HG03575 (cell line): Measurements from ENCODE around the gene ACSS3.
"Not testable (repeated sequence)": the region's sequence is repeated elsewhere in the genome, so short reads cannot be mapped to it uniquely, and the experiment has no call there.

ENCODE experiments used
- ATAC-seq: cut with Tn5 transposase; IDR thresholded peaks from one replicate; pipeline ENCODE4 v1.9.1; 2021; ENCODE audit not compliant: unreplicated experiment, insufficient number of reproducible peaks, low FRiP score; ENCODE audit errors: extremely low read depth

The ACSS3 gene

DNA sequence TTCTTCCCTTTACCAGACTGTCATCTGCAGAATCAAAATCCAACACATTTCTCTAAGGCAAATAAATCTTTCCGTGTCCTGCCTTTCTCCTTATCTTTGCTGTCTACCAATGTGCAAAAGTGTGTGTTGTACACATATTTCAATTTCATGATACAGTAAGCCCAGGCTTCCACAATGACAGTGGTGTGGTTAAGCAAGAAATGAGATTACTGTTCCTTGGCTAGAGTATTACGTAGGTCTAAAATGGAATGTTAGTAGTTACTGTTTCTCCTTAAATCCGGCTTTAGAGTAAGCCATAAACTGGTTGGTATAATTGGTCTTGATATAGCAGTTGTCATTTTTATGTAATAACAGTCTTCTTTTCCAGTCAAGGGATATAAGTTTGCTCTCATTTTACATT, 82.0 kb downstream of the ACSS3 start:
- ATAC-seq: no peak

DNA sequence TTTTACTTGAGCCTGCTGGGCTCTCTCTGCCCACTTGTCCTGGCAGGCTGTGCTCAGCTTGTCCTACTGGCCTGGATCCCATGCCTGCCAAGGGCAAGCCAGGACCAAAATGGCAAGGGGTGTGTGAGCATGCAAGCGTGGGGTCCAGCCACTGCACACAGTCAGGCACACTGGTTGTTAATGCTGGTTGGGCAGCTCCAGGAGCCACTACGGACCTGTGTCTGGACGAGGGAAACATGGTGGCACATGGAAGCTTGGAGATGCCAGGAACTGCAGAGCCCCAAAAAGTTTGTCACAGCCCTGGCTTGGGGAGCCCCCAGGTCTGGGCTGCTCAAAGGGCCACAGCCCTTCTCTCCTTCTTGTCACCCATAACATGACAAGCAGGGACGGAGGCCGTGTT, 83.8 kb downstream of the ACSS3 start:
- no peak for ATAC-seq

GRCh38 chr12:81162391-81163136, 84.7 kb downstream of the ACSS3 start:
- ATAC-seq: no peak

- no peak for ATAC-seq
Measured at GRCh38 chr12:81164827-81165226, 86.9 kb downstream of the ACSS3 start.

DNA sequence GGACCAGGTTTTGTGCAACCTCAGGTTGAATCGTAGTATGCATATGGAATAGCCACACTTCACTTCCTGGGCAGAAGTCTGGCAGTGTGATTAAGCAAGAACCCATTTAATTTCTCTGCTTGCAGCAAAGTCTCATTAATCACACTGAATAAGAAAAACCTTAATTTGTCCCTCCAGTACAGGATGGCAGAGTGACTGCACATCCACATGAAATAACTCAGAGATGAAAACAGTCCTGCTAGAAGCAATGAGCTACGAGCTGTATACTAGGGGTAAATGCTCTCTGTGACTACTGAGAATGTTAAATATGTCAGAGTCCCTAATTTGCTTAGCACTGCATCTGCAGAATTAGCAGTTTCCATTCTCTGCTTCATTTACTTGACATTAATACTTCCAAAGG, 88.9 kb downstream of the ACSS3 start:
- ATAC-seq: no peak

GRCh38 chr12:81167694-81168093, 89.8 kb downstream of the ACSS3 start:
- no peak for ATAC-seq

- no peak for ATAC-seq
Measured at GRCh38 chr12:81168445-81168844, 90.6 kb downstream of the ACSS3 start.

DNA sequence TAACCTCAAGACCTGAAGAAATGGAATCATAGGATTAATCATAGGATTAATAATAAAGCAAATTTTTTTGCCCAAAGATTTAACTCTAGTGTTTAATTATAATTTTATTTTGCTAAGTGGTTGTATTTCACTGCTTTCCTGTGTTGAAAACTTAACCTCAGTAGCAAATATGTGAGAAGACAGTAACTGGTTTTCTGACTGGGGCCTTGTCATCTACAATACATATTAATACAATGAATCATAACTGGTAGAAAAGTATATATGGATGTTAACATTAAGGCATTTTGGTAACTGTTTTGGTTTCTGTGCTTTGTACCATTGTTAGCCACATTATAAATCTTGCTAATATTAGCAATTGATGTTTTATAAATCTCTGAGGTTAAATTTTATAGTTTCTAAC, 92.2 kb downstream of the ACSS3 start:
- no peak for ATAC-seq

DNA sequence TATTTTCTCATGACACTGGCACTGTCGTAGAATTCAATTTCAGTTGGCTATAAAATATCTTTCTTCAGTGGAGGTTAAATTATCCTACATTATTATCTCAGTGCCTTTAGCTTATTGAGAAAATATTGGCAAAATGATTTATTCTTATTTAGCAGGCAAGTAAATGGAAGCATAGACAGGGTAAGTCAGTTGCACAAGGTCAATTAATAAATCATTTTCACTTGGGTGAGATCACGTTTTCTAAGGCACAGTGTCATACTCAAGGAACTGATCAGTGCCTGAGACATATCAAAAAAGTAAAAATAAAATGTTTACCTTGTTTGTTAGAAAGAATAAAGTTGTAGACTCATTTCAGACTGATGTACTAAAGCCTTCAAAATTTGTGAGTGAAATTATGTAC, 95.0 kb downstream of the ACSS3 start:
- no peak for ATAC-seq

- ATAC-seq: no peak
Measured at GRCh38 chr12:81174664-81175063, 96.8 kb downstream of the ACSS3 start.

DNA sequence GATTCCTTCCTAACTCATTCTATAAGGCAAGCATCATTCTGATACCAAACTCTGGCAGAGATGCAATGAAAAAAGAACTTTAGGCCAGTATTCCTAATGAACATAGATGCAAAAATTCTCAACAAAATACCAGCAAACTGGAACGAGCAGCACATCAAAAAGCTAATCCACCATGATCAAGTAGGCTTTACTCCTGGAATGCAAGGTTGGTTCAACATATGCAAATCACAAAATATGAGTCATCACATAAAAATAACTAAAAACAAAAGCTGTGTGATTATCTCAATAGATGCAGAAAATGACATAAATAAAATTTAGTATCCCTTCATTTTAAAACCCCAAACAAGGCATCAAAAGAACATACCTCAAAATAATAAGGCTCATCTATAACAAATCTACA, 98.9 kb downstream of the ACSS3 start:
- no peak for ATAC-seq

DNA sequence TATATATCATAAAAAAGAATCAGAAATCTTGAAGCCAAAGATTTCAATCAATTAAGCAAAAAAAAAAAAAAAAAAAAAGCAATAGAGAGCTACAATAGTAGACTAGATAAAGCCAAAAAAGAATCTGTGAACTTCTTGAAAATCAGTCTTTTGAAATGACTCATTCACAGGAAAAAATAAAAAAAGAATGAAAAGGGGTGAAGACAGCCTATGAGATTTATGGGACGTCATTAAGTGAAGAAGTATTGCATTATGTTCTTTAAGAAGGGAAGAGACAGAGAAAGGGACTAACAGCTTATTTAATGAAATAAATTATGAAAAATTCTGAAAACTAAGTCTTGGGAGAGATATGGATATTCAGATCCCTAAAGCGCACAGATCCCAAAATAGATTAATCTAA, 103.8 kb downstream of the ACSS3 start:
- no peak for ATAC-seq

DNA sequence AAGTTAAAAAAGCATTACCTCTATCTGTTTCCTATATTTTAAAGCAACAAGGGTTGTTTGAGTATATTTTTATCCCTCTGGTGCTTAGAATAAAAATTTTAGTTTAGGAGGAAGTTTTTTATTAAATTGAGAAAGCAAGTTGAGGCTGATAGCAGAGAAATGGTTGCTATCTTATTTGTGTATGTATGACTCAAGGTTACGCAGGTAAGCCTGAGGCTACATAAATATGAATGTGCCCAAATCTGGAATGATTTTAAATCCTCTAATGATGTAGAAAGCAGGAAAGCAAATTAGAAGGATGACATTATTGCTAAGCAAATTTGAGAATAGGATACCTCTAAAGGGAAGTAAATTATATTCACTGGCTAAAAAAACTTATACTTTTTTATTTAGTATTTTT, 109.8 kb downstream of the ACSS3 start:
- no peak for ATAC-seq

DNA sequence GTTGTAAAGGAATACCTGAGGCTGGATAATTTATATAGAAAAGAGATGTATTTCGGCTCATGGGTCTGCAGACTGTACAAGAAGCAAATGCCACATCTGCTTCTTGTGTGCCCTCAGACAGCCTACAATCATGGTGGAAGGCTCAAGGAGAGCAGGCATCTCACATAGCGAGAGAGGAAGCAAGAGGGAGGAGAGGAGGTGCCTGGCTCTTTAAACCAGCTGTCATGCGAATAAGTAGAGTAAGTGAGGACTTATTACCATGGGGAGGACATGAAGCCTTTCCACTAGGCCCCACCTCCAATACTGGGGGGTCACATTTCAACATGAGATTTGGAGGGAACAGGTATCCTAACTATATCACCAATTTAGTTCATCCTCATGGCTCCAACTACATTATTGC, 118.7 kb downstream of the ACSS3 start:
- no peak for ATAC-seq

- not testable (repeated sequence) for ATAC-seq
Measured at GRCh38 chr12:81200561-81200960, 122.7 kb downstream of the ACSS3 start.

DNA sequence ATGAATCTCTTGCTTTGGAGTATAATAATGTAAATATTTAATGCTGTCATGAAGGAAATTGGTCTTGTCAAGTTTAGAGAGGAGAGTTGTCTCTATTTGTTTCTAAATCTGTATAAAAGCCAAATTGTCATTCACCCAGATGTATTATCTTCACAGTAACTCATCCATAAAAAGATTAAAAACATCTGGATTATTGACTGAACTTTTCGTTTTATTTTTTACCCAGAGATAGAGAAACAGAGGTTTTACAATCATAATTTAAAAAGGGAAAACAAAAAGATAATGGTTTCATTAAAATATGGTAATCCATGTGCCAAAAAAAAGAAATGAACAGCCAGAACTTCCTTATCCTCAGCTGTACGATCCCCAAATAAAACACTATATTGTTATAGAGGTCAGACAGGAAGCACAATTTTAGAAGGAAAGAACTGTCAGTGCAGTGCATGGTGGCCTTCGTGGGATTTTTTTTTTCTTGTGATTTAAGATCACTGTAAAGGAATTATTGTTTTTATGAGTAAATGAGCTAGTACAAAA, 125.9 kb downstream of the ACSS3 start:
- ATAC-seq: no peak

- no peak for ATAC-seq
Measured at GRCh38 chr12:81205416-81205815, 127.5 kb downstream of the ACSS3 start.

GRCh38 chr12:81206429-81206828, 128.6 kb downstream of the ACSS3 start:
- no peak for ATAC-seq

DNA sequence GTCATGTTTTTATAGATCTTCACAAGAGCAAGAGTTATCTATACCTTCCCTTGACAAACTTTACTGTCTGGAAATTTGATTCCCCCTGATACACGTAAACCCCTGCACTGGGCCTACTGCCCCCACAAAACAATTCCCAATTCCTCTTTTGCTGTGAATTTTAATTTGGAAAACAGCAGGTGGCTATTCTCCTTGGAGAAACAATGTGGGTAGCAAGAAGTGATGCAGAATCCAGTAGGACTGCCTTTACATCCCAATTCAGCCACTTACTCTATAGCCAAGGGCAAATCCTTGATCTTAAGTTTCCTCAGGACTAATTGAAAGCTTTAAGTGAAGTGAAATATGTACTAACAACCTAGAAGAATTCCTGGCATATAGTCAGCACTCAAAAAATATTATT, 129.3 kb downstream of the ACSS3 start:
- ATAC-seq: no peak

GRCh38 chr12:81207664-81208063, 129.8 kb downstream of the ACSS3 start:
- no peak for ATAC-seq
